ENCODE measurements around the gene CMKLR1. TPM values are rescaled to one million over a fixed set of nuclear protein-coding genes. Genes with fewer than 3 reads are reported as not detected.

The CMKLR1 gene
- total and polyA plus RNA-seq, 2 donors (not counting 3 experiments of a cell fraction or from before 2014, with no cell fraction given) = 0.61 TPM; not detected in 1

- ChIA-PET POLR2A (no interaction called here), CTCF (no interaction called here)
- TF ChIP-seq MAX (IDR thresholded peaks at IDR 0.05; ENCODE audit: insufficient read depth, insufficient read length) (no peak), POLR2A (IDR thresholded peaks at IDR 0.05; ENCODE audit: low read depth, low read length) (no peak), JUN (IDR thresholded peaks at IDR 0.05; ENCODE audit: borderline replicate concordance, insufficient read depth, insufficient read length, low read depth) (no peak), EZH2 (IDR thresholded peaks at IDR 0.05; ENCODE audit: borderline replicate concordance, low read depth, low read length, severe bottlenecking) (no peak), FOS (IDR thresholded peaks at IDR 0.05; ENCODE audit: borderline replicate concordance, insufficient read depth, low read length) (no peak), GATA2 (IDR thresholded peaks at IDR 0.05; ENCODE audit: insufficient read depth, insufficient read length, low read depth, low read length) (no peak), CTCF (IDR thresholded peaks at IDR 0.05; ENCODE audit: extremely low read depth in 1 of 2, insufficient read depth in 1 of 2, low read depth in 1 of 2, low read length in 2 of 2) (no peak), POLR2AphosphoS5 (IDR thresholded peaks at IDR 0.05; ENCODE audit: insufficient read depth, low read depth, low read length) (no peak), MYC (IDR thresholded peaks at IDR 0.05; ENCODE audit: low read depth, low read length) (no peak)
- H3K79me2 ChIP-seq (ENCODE audit: control insufficient read depth, insufficient read depth, low read length) = no peaks in the 10 kb centered on the region
- no peak overlapping the region for H3K9ac ChIP-seq (replicated peaks; ENCODE audit: extremely low read depth, insufficient read depth, low read length)
- no peaks in the 10 kb centered on the region for H3K27me3 ChIP-seq (ENCODE audit: control insufficient read depth in 2 of 2, insufficient read depth in 2 of 2, low read length in 2 of 2)
- DNase-seq (ENCODE audit: low read depth, low spot score) (no peak), FAIRE-seq (no peak)
- dilution Hi-C loops (cut with MboI; ENCODE audit: extremely low pct_ligation_motif_present, low sequenced_read_pairs) = no loop called here
- intact Hi-C loops (cut with micrococcal nuclease) = no loop called here
- no peaks in the 10 kb centered on the region for H3K9me3 ChIP-seq (replicated peaks; ENCODE audit: control insufficient read depth, insufficient read depth, low read length)
- BruUV-seq (replicated peaks) = no TSS peak
- H3K9me1 ChIP-seq (replicated peaks; ENCODE audit: control insufficient read depth, extremely low read depth, insufficient read depth, low read length) = no peaks in the 10 kb centered on the region
- no peak overlapping the region for H3K27ac ChIP-seq (ENCODE audit: insufficient read depth, low read depth, low read length)
- H2AFZ ChIP-seq (ENCODE audit: low read depth, low read length) = no peak overlapping the region
- no peaks in the 10 kb centered on the region for H3K36me3 ChIP-seq (ENCODE audit: control insufficient read depth in 2 of 2, extremely low read depth in 1 of 2, insufficient read depth in 2 of 2, low read length in 2 of 2)
- H3K4me2 ChIP-seq (ENCODE audit: insufficient read depth, low read length) = no peak overlapping the region
- peaks cover 19% of the 10 kb centered on the region for H3K4me1 ChIP-seq (ENCODE audit: control insufficient read depth, extremely low read depth, insufficient read depth, low read length)
- no peak overlapping the region for H3K4me3 ChIP-seq (replicated peaks in 1 of 3; ENCODE audit: insufficient read depth in 1 of 3, low read depth in 1 of 3, low read length in 3 of 3)
- no peaks in the 10 kb centered on the region for H4K20me1 ChIP-seq (replicated peaks; ENCODE audit: control insufficient read depth, extremely low read depth, insufficient read depth, low read length)
Measured at GRCh38 chr12:108311605-108312004, 27.5 kb downstream of the CMKLR1 start.
